HL-60 (cell line): ENCODE results near the gene PRPF6.

Source experiments
- CTCF ChIP-seq: IDR thresholded peaks from one replicate; pipeline ENCODE4 v1.5.1; 2011; ENCODE audit warnings: low read length, control low read depth, inconsistent platforms; ENCODE audit not compliant: insufficient read depth
- GABPA ChIP-seq: IDR thresholded peaks from 2 replicates; pipeline ENCODE4 v1.6.1; 2012; ENCODE audit warnings: low read depth
- POLR2AphosphoS5 ChIP-seq: IDR thresholded peaks from 2 replicates; pipeline ENCODE4 v1.6.1; 2012; ENCODE audit warnings: low read depth
- REST ChIP-seq: IDR thresholded peaks from 2 replicates; pipeline ENCODE4 v1.6.1; 2012; ENCODE audit warnings: low read depth; ENCODE audit not compliant: insufficient replicate concordance
- SPI1 ChIP-seq: IDR thresholded peaks from 2 replicates; pipeline ENCODE4 v1.6.1; 2012; ENCODE audit warnings: low read depth, mild to moderate bottlenecking, borderline replicate concordance

DNA sequence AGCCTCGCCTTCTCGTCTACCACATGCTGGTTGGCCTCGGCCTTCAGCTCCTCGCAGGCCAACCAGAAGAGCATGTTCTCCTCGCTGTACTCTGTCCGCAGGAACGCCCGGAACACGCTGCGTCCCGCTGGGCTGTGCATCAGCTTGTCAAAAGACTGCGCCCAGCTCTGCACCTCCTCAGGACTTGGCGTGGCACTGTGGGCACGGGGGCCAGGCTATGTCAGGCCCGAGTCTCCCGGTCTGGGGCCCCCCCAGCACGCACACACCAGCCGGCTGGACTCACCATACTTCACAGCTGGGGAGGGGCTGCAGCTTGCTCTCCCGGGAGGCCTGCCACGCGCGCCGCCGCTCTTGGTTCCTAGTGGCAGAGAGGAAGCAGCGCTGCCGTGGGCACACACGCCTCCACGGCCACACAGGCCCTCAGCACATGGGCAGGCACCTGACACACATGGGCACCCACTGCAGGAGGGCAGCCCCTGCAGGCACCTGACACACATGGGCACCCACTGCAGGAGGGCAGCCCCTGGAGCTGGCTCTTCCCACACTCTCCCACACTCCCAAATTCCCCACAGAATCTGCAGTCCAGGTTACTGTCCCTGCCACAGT is 93.4 kb downstream of the PRPF6 start:
- TF ChIP-seq CTCF (no peak), POLR2AphosphoS5 (no peak), REST (no peak), GABPA (no peak), SPI1 (no peak)
